H1 (cell line): Measurements from ENCODE around the gene TMEM150B. TPM values are rescaled to one million over a fixed set of nuclear protein-coding genes. Genes with fewer than 3 reads are reported as not detected.

Source experiments
- CTCF ChIA-PET: fragments of 300-600 bp; sonication (Branson Sonifier 250); formaldehyde crosslinking; loops from one replicate; lab custom pipeline; 2021; ENCODE audit not compliant: partially characterized antibody; lab: Charles Lee
- POLR2A ChIA-PET: fragments of 300-600 bp; sonication (Branson Sonifier 250); formaldehyde crosslinking; loops from one replicate; lab custom pipeline; 2021; ENCODE audit warnings: inconsistent platforms; ENCODE audit not compliant: partially characterized antibody; lab: Charles Lee
- DNase-seq, 2 experiments: peaks; one replicate each; pipeline versions ENCODE4 v3.0.0 to v3.0.0-alpha.2; 2010 to 2022; ENCODE audit warnings: low spot score in 2 of 2, low read depth in 1 of 2, mixed read lengths in 1 of 2
- FAIRE-seq: peaks from 2 replicates; lab custom pipeline; 2011; peaks lifted over from hg19 to GRCh38; lab: Jason Lieb, UNC
- H2AFZ ChIP-seq: 2 replicates; pipeline ENCODE4 v1.8.1; 2012; ENCODE audit warnings: low read length, inconsistent platforms
- H2AK5ac ChIP-seq: 2 replicates; pipeline ENCODE4 v1.6.1; 2013; ENCODE audit warnings: low read depth, low read length
- H2BK120ac ChIP-seq: replicated peaks from 2 replicates; pipeline ENCODE3; 2013; ENCODE audit warnings: low read depth, low read length, inconsistent platforms
- H2BK12ac ChIP-seq: 2 replicates; pipeline ENCODE4 v1.6.1; 2013; ENCODE audit warnings: low read depth, low read length
- H2BK15ac ChIP-seq: 2 replicates; pipeline ENCODE4 v1.6.1; 2013; ENCODE audit warnings: low read length
- H2BK20ac ChIP-seq: 2 replicates; pipeline ENCODE4 v1.6.1; 2013; ENCODE audit warnings: low read length
- H2BK5ac ChIP-seq: 2 replicates; pipeline ENCODE4 v1.6.1; 2013; ENCODE audit warnings: low read depth, low read length
- H3K14ac ChIP-seq: 2 replicates; pipeline ENCODE4 v1.6.1; 2013; ENCODE audit warnings: inconsistent platforms; ENCODE audit not compliant: insufficient read length
- H3K18ac ChIP-seq: 2 replicates; pipeline ENCODE4 v1.6.1; 2013; ENCODE audit warnings: low read length; ENCODE audit errors: extremely low read depth
- H3K23ac ChIP-seq: 2 replicates; pipeline ENCODE4 v1.6.1; 2013; ENCODE audit warnings: inconsistent platforms; ENCODE audit not compliant: insufficient read length
- H3K23me2 ChIP-seq: 2 replicates; pipeline ENCODE4 v1.6.1; 2013; ENCODE audit warnings: low read depth, low read length
- H3K27ac ChIP-seq: 2 replicates; pipeline ENCODE4 v1.6.1; 2011; ENCODE audit warnings: low read depth, low read length, inconsistent platforms
- H3K27me3 ChIP-seq, 4 experiments: replicated peaks in 1 of 4; 1 replicate in 1 of 4; 2 replicates in 3 of 4; pipeline versions ENCODE4 v1.6.1 to v1.8.1; 2011 to 2013; ENCODE audit warnings: low read length in 3 of 4, mild to moderate bottlenecking in 3 of 4, inconsistent platforms in 2 of 4, mixed read lengths in 2 of 4, moderate library complexity in 1 of 4; ENCODE audit not compliant: control insufficient read depth in 3 of 4, insufficient read depth in 3 of 4; ENCODE audit errors: extremely low read depth in 1 of 4
- H3K36me3 ChIP-seq, 4 experiments: 2 replicates each; pipeline versions ENCODE4 v1.6.1 to v1.8.1; 2011 to 2013; ENCODE audit warnings: mild to moderate bottlenecking in 4 of 4, low read length in 3 of 4, moderate library complexity in 2 of 4, control low read depth in 1 of 4, inconsistent platforms in 1 of 4; ENCODE audit not compliant: insufficient read depth in 4 of 4, control insufficient read depth in 2 of 4
- H3K4ac ChIP-seq: replicated peaks from 2 replicates; pipeline ENCODE3; 2013; ENCODE audit warnings: low read length, low read depth, mixed read lengths, inconsistent platforms; ENCODE audit not compliant: insufficient read length
- H3K4me1 ChIP-seq, 4 experiments: replicated peaks in 1 of 4; 1 replicate in 1 of 4; 2 replicates in 3 of 4; pipeline versions ENCODE4 v1.6.1 to v1.8.1; 2011 to 2013; ENCODE audit warnings: low read length in 3 of 4, inconsistent platforms in 2 of 4, mixed read lengths in 1 of 4; ENCODE audit not compliant: insufficient read depth in 4 of 4, control insufficient read depth in 3 of 4
- H3K4me2 ChIP-seq, 2 experiments: 2 replicates each; pipeline versions ENCODE4 v1.6.1 to v1.8.1; 2011 to 2013; ENCODE audit warnings: low read depth in 2 of 2, low read length in 2 of 2, control low read depth in 1 of 2, inconsistent platforms in 1 of 2, mild to moderate bottlenecking in 1 of 2; ENCODE audit not compliant: insufficient read depth in 1 of 2
- H3K4me3 ChIP-seq, 4 experiments: fragments of 200-600, 300-600 bp in 1 of 4; sonication (generic), shearing (Covaris generic), sonication (Bioruptor Twin) in 1 of 4; 2 replicates each; pipeline versions ENCODE4 v1.5.1 to v1.8.1; 2011 to 2016; ENCODE audit warnings: low read length in 4 of 4, low read depth in 3 of 4, control low read depth in 2 of 4, inconsistent platforms in 2 of 4, mild to moderate bottlenecking in 2 of 4, mixed read lengths in 1 of 4, moderate library complexity in 1 of 4; ENCODE audit not compliant: insufficient read depth in 2 of 4; ENCODE audit errors: extremely low read depth in 1 of 4
- H3K56ac ChIP-seq: replicated peaks from 2 replicates; pipeline ENCODE3; 2013; ENCODE audit warnings: low read depth, mild to moderate bottlenecking, mixed read lengths, low read length, inconsistent platforms; ENCODE audit not compliant: insufficient read length
- H3K79me1 ChIP-seq: 2 replicates; pipeline ENCODE4 v1.6.1; 2013; ENCODE audit warnings: low read depth, low read length, control low read depth
- H3K79me2 ChIP-seq, 2 experiments: 2 replicates each; pipeline versions ENCODE4 v1.6.1 to v1.8.1; 2012 to 2013; ENCODE audit warnings: low read length in 2 of 2, mild to moderate bottlenecking in 2 of 2, inconsistent platforms in 1 of 2; ENCODE audit not compliant: insufficient read depth in 2 of 2, control insufficient read depth in 1 of 2
- H3K9ac ChIP-seq, 4 experiments: replicated peaks in 1 of 4; 1 replicate in 1 of 4; 2 replicates in 3 of 4; pipeline versions ENCODE4 v1.6.1 to v1.8.1; 2011 to 2013; ENCODE audit warnings: low read depth in 3 of 4, low read length in 3 of 4, control low read depth in 2 of 4, mild to moderate bottlenecking in 2 of 4, moderate library complexity in 2 of 4, inconsistent platforms in 1 of 4; ENCODE audit errors: extremely low read depth in 1 of 4
- H3K9me3 ChIP-seq, 2 experiments: 2 replicates each; pipeline versions ENCODE4 v1.6.1 to v1.8.1; 2012 to 2013; ENCODE audit warnings: mild to moderate bottlenecking in 2 of 2, moderate library complexity in 2 of 2, control low read depth in 1 of 2, inconsistent platforms in 1 of 2, low read depth in 1 of 2, low read length in 1 of 2, mixed read lengths in 1 of 2; ENCODE audit not compliant: insufficient read depth in 2 of 2
- H4K20me1 ChIP-seq, 2 experiments: replicated peaks in 1 of 2; 2 replicates each; pipeline versions ENCODE3 to v1.8.1; 2011 to 2013; ENCODE audit warnings: inconsistent platforms in 2 of 2, low read length in 2 of 2, mild to moderate bottlenecking in 1 of 2; ENCODE audit not compliant: insufficient read depth in 2 of 2, control insufficient read depth in 1 of 2
- H4K5ac ChIP-seq: 2 replicates; pipeline ENCODE4 v1.6.1; 2013; ENCODE audit warnings: low read length, low read depth, mixed read lengths, inconsistent platforms; ENCODE audit not compliant: insufficient read length
- H4K8ac ChIP-seq: 2 replicates; pipeline ENCODE4 v1.8.0; 2013; ENCODE audit warnings: mild to moderate bottlenecking, moderate library complexity, low read length, inconsistent platforms; ENCODE audit not compliant: insufficient read depth; ENCODE audit errors: extremely low read depth
- H4K91ac ChIP-seq: replicated peaks from 2 replicates; pipeline ENCODE3; 2013; ENCODE audit warnings: low read length, mixed read lengths, inconsistent platforms; ENCODE audit not compliant: insufficient read length
- MAFK ChIP-seq: IDR thresholded peaks from 2 replicates; pipeline ENCODE4 v1.6.1; 2012; ENCODE audit warnings: low read depth, mild to moderate bottlenecking, improper control_type of control experiment, low read length
- SIRT6 ChIP-seq: IDR thresholded peaks from one replicate; pipeline ENCODE4 v1.7.1; 2012; ENCODE audit warnings: low read length, inconsistent platforms
- WGBS, 2 experiments: shearing (Covaris generic) in 1 of 2; methylation state at CpG; one replicate each; pipeline versions ENCODE4 v1.1.6 to v1.1.7; 2013 to 2015; ENCODE audit warnings: low lambda C conversion rate in 2 of 2, mixed read lengths in 2 of 2, inconsistent platforms in 1 of 2, low coverage in 1 of 2, missing lambda C conversion rate in 1 of 2; ENCODE audit not compliant: insufficient replicate concordance in 2 of 2, insufficient coverage in 1 of 2, insufficient read length in 1 of 2; ENCODE audit errors: extremely low coverage in 1 of 2, missing lambda C conversion rate in 1 of 2; 5-methylcytosine and 5-hydroxymethylcytosine counted together
- polyA plus RNA-seq, 7 experiments: library from polyadenylated mRNA; depleted of rRNA in 3 of 7; stranded (reverse) in 5 of 7; unstranded in 2 of 7; fragments of >200 nt in 5 of 7; fragments of 200-250 nt in 2 of 7; gene quantifications; 1 replicate in 5 of 7; 2 replicates in 1 of 7; 4 replicates in 1 of 7; pipeline versions ENCODE4 v1.2.1 to v1.2.3, GENCODE V29; 2011 to 2013; ENCODE audit warnings: missing spikeins in 2 of 7, mixed read lengths in 2 of 7
- total RNA-seq: library from RNA; stranded (reverse); fragmentation: NEBNext Ultra II Directional; extraction: Animal tissue kit (Norgen Biotek cat#: 25700); gene quantifications from 2 replicates; pipeline ENCODE4 v1.2.1, GENCODE V29; 2021

TMEM150B gene
- total and polyA plus RNA-seq, 2 of the 8 experiments (the other 6 are each of a cell fraction or from before 2014, with no cell fraction given): 0.41 to 0.91 TPM

DNA sequence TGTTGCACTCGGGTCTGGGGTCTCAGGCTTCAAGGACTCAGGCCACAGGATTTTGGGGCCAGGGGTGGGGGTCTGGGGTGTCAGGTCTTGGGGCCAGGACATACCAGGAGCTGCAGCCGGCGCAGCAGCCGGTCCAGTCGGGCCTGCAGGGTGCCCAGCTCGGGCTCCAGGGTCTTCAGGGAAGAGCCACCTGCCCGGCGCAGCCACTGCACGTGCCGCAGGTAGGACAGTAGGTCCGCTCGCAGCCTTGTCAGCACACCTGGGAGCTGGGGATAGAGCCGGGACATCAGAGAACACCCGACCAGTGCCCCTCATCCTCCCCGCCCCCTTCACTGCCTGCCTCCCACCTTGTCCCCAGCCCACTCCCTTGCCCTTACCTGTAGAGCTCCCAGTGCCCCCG is 43.0 kb upstream of the TMEM150B start:
- Histone ChIP-seq H3K9ac (no peak overlapping the region), H3K27me3 (peaks cover 16 to 49% (median 42%) of the 10 kb centered on the region in 4 experiments), H3K27ac (no peak overlapping the region)
- TF ChIP-seq SIRT6 (no peak), MAFK (no peak)

More for the DNA sequence above, 43.0 kb upstream of the TMEM150B start:
- Histone ChIP-seq H2BK12ac (0 out of 2 replicates have a peak overlapping the region, but pooled peaks have one; percentile 43), H2BK20ac (no peak overlapping the region), H3K4ac (no peak overlapping the region), H4K8ac (no peak overlapping the region), H4K5ac (no peak overlapping the region), H3K23me2 (peaks cover 9% of the 10 kb centered on the region; the same call in 1 of the 2 replicates), H3K4me2 (0 out of 4 replicates have a peak overlapping the region, but pooled peaks of 1 of the 2 experiments have one; percentile 58), H3K9me3 (no peaks in the 10 kb centered on the region), H3K23ac (no peak overlapping the region), H2BK15ac (peak overlapping the region; percentile 72; the same call in 1 of the 2 replicates), H3K36me3 (no peaks in the 10 kb centered on the region), H3K79me2 (no peaks in the 10 kb centered on the region), H3K4me1 (peaks cover 0 to 21% (median 15%) of the 10 kb centered on the region in 4 experiments; a peak in 6 of 7 replicates), H3K18ac (no peak overlapping the region), H2AK5ac (no peak overlapping the region), H2AFZ (no peak overlapping the region), H3K79me1 (no peaks in the 10 kb centered on the region), H4K20me1 (no peaks in the 10 kb centered on the region), H3K14ac (no peak overlapping the region), H2BK5ac (no peak overlapping the region), H2BK120ac (no peak overlapping the region), H3K4me3 (no peak overlapping the region), H4K91ac (no peak overlapping the region), H3K56ac (no peak overlapping the region)
- ChIA-PET POLR2A (interaction anchor here (1.2 to 7.1 kb wide), 9 partner anchors 9 to 109 kb away, joined by 3 to 58 read pairs (median 14); partner anchors contain the start of genes KMT5C, RPL28, TMEM190 and TMEM238), CTCF (interaction anchor here (0.7 to 1.5 kb wide), 13 partner anchors 10 to 119 kb away, joined by 3 to 8 read pairs (median 3); no protein-coding TSS in a partner anchor)
- FAIRE-seq: no peak
- no peak for DNase-seq
- WGBS, 2 experiments: 65% methylated on average over 4 of the region's 16 CpGs; no CpG with 5 or more reads in 1 of the 2 experiments
